HEK293 (cell line): ENCODE data around the gene ARMC7.

Experiments used
- BCL11A ChIP-seq: fragments of 450-650 bp; formaldehyde crosslinking; IDR thresholded peaks from 2 replicates; pipeline ENCODE4 v1.5.1; 2016; ENCODE audit warnings: low read depth, missing biosample characterization, missing genetic modification characterization
- EGR2 ChIP-seq: fragments of 450-650 bp; formaldehyde crosslinking; IDR thresholded peaks from 2 replicates; pipeline ENCODE4 v1.5.1; 2016; ENCODE audit warnings: low read depth, missing biosample characterization, missing genetic modification characterization
- FEZF1 ChIP-seq: fragments of 450-650 bp; formaldehyde crosslinking; IDR thresholded peaks from 2 replicates; pipeline ENCODE4 v1.5.1; 2016; ENCODE audit warnings: missing biosample characterization, missing genetic modification characterization
- GLIS1 ChIP-seq: fragments of 450-650 bp; formaldehyde crosslinking; IDR thresholded peaks from 2 replicates; pipeline ENCODE4 v1.5.1; 2016; ENCODE audit warnings: missing biosample characterization, missing genetic modification characterization
- HOXD13 ChIP-seq: sonication (generic); formaldehyde crosslinking; IDR thresholded peaks from 2 replicates; pipeline ENCODE4 v1.8.0; 2022; ENCODE audit warnings: missing genetic modification reagents, borderline replicate concordance
- KLF16 ChIP-seq: fragments of 450-650 bp; formaldehyde crosslinking; IDR thresholded peaks from 2 replicates; pipeline ENCODE4 v1.5.1; 2017; ENCODE audit warnings: missing biosample characterization, missing genetic modification characterization
- MZF1 ChIP-seq: fragments of 450-650 bp; formaldehyde crosslinking; IDR thresholded peaks from 2 replicates; pipeline ENCODE4 v1.5.1; 2017; ENCODE audit warnings: missing biosample characterization, missing genetic modification characterization, borderline replicate concordance
- SP3 ChIP-seq: fragments of 450-650 bp; formaldehyde crosslinking; IDR thresholded peaks from 2 replicates; pipeline ENCODE4 v1.5.1; 2016; ENCODE audit warnings: missing biosample characterization, missing genetic modification characterization
- ZBTB48 ChIP-seq: fragments of 450-650 bp; formaldehyde crosslinking; IDR thresholded peaks from 2 replicates; pipeline ENCODE4 v1.5.1; 2016; ENCODE audit warnings: missing biosample characterization, missing genetic modification characterization
- ZBTB8A ChIP-seq: fragments of 450-650 bp; formaldehyde crosslinking; IDR thresholded peaks from 2 replicates; pipeline ENCODE4 v1.5.1; 2016; ENCODE audit warnings: missing biosample characterization, missing genetic modification characterization
- ZNF214 ChIP-seq: fragments of 450-650 bp; formaldehyde crosslinking; IDR thresholded peaks from 2 replicates; pipeline ENCODE4 v1.5.1; 2017; ENCODE audit warnings: missing biosample characterization, mild to moderate bottlenecking, missing genetic modification characterization, borderline replicate concordance
- ZNF223 ChIP-seq: fragments of 450-650 bp; formaldehyde crosslinking; IDR thresholded peaks from 2 replicates; pipeline ENCODE4 v1.5.1; 2016; ENCODE audit warnings: missing biosample characterization, missing genetic modification characterization
- ZNF354C ChIP-seq: fragments of 450-650 bp; formaldehyde crosslinking; IDR thresholded peaks from 2 replicates; pipeline ENCODE4 v1.5.1; 2016; ENCODE audit warnings: missing biosample characterization, missing genetic modification characterization, low read depth, borderline replicate concordance
- ZNF366 ChIP-seq: fragments of 450-650 bp; formaldehyde crosslinking; conservative IDR thresholded peaks from 2 replicates; pipeline ENCODE4 v1.5.1; 2016; ENCODE audit warnings: missing biosample characterization, missing genetic modification characterization
- ZNF394 ChIP-seq: fragments of 450-650 bp; formaldehyde crosslinking; IDR thresholded peaks from 2 replicates; pipeline ENCODE4 v1.5.1; 2016; ENCODE audit warnings: missing biosample characterization, missing genetic modification characterization, mild to moderate bottlenecking, moderate library complexity, borderline replicate concordance
- ZNF416 ChIP-seq: fragments of 450-650 bp; formaldehyde crosslinking; IDR thresholded peaks from 2 replicates; pipeline ENCODE4 v1.5.1; 2016; ENCODE audit warnings: missing biosample characterization, missing genetic modification characterization
- ZNF501 ChIP-seq: fragments of 450-650 bp; formaldehyde crosslinking; IDR thresholded peaks from 2 replicates; pipeline ENCODE4 v1.5.1; 2016; ENCODE audit warnings: missing biosample characterization, missing genetic modification characterization
- ZNF514 ChIP-seq: fragments of 450-650 bp; formaldehyde crosslinking; IDR thresholded peaks from 2 replicates; pipeline ENCODE4 v1.5.1; 2016; ENCODE audit warnings: missing biosample characterization, missing genetic modification characterization
- ZNF548 ChIP-seq: fragments of 450-650 bp; formaldehyde crosslinking; IDR thresholded peaks from 2 replicates; pipeline ENCODE4 v1.5.1; 2016; ENCODE audit warnings: missing biosample characterization, missing genetic modification characterization
- TF ChIP-seq, protein P1 (sequence below): fragments of 450-650 bp; formaldehyde crosslinking; IDR thresholded peaks from 2 replicates; pipeline ENCODE4 v1.5.1; 2016; ENCODE audit warnings: missing biosample characterization, missing genetic modification characterization
- TF ChIP-seq, protein P2 (sequence below): fragments of 450-650 bp; formaldehyde crosslinking; IDR thresholded peaks from 2 replicates; pipeline ENCODE4 v1.5.0; 2017; ENCODE audit warnings: missing biosample characterization, missing genetic modification characterization, borderline replicate concordance
- TF ChIP-seq, protein P3 (sequence below): fragments of 450-650 bp; IDR thresholded peaks from 2 replicates; pipeline ENCODE4 v1.5.1; 2018; ENCODE audit warnings: missing biosample characterization, missing genetic modification characterization
- TF ChIP-seq, protein P4 (sequence below): fragments of 450-650 bp; formaldehyde crosslinking; IDR thresholded peaks from 2 replicates; pipeline ENCODE4 v1.5.1; 2017; ENCODE audit warnings: missing biosample characterization, missing genetic modification characterization
- TF ChIP-seq, protein P5 (sequence below): fragments of 450-650 bp; formaldehyde crosslinking; IDR thresholded peaks from 2 replicates; pipeline ENCODE4 v1.5.1; 2016; ENCODE audit warnings: missing biosample characterization, missing genetic modification characterization, borderline replicate concordance
- TF ChIP-seq, protein P6 (sequence below): fragments of 450-650 bp; formaldehyde crosslinking; IDR thresholded peaks from 2 replicates; pipeline ENCODE4 v1.5.1; 2017; ENCODE audit warnings: missing biosample characterization, missing genetic modification characterization
- TF ChIP-seq, protein P7 (sequence below): fragments of 450-650 bp; formaldehyde crosslinking; IDR thresholded peaks from 2 replicates; pipeline ENCODE4 v1.5.1; 2017; ENCODE audit warnings: missing biosample characterization, mild to moderate bottlenecking, missing genetic modification characterization, moderate library complexity
- TF ChIP-seq, protein P8 (sequence below): fragments of 450-650 bp; formaldehyde crosslinking; IDR thresholded peaks from 2 replicates; pipeline ENCODE4 v1.5.1; 2017; ENCODE audit warnings: missing biosample characterization, missing genetic modification characterization

Gene ARMC7

DNA sequence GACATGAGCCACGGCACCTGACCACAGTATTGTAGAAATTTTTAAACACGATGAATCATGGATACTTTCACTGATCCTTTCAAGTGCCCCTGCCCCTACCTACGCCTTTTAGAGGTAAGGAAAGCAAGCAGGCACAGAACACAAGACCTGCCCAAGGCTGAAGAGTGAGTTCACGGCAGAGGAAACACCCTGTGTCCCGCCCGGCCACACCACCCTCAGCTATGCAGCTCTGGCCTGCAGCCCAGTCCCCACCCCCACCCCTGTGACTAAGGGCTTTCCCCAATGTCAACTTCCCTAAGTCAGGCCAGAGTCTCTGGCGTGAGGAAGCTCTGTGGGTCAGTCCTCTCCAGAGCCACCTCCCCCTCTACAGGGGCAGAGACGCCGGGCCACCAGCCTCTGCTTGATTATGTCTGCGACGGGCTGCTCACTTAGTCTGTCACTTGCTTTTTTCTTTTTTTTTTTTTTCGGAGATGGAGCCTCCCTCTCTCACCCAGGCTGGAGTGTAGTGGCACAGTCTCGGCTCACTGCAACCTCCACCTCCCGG is 13.6 kb upstream of the ARMC7 start (continued):
- TF ChIP-seq, protein P1, sequence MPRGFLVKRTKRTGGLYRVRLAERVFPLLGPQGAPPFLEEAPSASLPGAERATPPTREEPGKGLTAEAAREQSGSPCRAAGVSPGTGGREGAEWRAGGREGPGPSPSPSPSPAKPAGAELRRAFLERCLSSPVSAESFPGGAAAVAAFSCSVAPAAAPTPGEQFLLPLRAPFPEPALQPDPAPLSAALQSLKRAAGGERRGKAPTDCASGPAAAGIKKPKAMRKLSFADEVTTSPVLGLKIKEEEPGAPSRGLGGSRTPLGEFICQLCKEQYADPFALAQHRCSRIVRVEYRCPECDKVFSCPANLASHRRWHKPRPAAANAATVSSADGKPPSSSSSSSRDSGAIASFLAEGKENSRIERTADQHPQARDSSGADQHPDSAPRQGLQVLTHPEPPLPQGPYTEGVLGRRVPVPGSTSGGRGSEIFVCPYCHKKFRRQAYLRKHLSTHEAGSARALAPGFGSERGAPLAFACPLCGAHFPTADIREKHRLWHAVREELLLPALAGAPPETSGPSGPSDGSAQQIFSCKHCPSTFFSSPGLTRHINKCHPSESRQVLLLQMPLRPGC (tag by site-specific recombination): no peak
- TF ChIP-seq ZNF514: no peak
- TF ChIP-seq KLF16: peak; percentile 43; the same call in 1 of the 2 replicates
- TF ChIP-seq, protein P2, sequence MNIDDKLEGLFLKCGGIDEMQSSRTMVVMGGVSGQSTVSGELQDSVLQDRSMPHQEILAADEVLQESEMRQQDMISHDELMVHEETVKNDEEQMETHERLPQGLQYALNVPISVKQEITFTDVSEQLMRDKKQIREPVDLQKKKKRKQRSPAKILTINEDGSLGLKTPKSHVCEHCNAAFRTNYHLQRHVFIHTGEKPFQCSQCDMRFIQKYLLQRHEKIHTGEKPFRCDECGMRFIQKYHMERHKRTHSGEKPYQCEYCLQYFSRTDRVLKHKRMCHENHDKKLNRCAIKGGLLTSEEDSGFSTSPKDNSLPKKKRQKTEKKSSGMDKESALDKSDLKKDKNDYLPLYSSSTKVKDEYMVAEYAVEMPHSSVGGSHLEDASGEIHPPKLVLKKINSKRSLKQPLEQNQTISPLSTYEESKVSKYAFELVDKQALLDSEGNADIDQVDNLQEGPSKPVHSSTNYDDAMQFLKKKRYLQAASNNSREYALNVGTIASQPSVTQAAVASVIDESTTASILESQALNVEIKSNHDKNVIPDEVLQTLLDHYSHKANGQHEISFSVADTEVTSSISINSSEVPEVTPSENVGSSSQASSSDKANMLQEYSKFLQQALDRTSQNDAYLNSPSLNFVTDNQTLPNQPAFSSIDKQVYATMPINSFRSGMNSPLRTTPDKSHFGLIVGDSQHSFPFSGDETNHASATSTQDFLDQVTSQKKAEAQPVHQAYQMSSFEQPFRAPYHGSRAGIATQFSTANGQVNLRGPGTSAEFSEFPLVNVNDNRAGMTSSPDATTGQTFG (tag by site-specific recombination): no peak
- TF ChIP-seq GLIS1: 0 out of 2 replicates have a peak, but pooled peaks have one; percentile 15
- TF ChIP-seq, protein P3, sequence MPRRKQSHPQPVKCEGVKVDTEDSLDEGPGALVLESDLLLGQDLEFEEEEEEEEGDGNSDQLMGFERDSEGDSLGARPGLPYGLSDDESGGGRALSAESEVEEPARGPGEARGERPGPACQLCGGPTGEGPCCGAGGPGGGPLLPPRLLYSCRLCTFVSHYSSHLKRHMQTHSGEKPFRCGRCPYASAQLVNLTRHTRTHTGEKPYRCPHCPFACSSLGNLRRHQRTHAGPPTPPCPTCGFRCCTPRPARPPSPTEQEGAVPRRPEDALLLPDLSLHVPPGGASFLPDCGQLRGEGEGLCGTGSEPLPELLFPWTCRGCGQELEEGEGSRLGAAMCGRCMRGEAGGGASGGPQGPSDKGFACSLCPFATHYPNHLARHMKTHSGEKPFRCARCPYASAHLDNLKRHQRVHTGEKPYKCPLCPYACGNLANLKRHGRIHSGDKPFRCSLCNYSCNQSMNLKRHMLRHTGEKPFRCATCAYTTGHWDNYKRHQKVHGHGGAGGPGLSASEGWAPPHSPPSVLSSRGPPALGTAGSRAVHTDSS: no peak
- no peak for TF ChIP-seq ZNF223
- TF ChIP-seq BCL11A: no peak
- TF ChIP-seq, protein P4, sequence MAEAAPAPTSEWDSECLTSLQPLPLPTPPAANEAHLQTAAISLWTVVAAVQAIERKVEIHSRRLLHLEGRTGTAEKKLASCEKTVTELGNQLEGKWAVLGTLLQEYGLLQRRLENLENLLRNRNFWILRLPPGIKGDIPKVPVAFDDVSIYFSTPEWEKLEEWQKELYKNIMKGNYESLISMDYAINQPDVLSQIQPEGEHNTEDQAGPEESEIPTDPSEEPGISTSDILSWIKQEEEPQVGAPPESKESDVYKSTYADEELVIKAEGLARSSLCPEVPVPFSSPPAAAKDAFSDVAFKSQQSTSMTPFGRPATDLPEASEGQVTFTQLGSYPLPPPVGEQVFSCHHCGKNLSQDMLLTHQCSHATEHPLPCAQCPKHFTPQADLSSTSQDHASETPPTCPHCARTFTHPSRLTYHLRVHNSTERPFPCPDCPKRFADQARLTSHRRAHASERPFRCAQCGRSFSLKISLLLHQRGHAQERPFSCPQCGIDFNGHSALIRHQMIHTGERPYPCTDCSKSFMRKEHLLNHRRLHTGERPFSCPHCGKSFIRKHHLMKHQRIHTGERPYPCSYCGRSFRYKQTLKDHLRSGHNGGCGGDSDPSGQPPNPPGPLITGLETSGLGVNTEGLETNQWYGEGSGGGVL: no peak
- no peak for TF ChIP-seq HOXD13 (CRISPR knock-in tag)
- TF ChIP-seq, protein P5, sequence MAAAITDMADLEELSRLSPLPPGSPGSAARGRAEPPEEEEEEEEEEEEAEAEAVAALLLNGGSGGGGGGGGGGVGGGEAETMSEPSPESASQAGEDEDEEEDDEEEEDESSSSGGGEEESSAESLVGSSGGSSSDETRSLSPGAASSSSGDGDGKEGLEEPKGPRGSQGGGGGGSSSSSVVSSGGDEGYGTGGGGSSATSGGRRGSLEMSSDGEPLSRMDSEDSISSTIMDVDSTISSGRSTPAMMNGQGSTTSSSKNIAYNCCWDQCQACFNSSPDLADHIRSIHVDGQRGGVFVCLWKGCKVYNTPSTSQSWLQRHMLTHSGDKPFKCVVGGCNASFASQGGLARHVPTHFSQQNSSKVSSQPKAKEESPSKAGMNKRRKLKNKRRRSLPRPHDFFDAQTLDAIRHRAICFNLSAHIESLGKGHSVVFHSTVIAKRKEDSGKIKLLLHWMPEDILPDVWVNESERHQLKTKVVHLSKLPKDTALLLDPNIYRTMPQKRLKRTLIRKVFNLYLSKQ (tag by site-specific recombination): no peak
- no peak for TF ChIP-seq ZNF416 (tag by site-specific recombination)
- TF ChIP-seq, protein P6, sequence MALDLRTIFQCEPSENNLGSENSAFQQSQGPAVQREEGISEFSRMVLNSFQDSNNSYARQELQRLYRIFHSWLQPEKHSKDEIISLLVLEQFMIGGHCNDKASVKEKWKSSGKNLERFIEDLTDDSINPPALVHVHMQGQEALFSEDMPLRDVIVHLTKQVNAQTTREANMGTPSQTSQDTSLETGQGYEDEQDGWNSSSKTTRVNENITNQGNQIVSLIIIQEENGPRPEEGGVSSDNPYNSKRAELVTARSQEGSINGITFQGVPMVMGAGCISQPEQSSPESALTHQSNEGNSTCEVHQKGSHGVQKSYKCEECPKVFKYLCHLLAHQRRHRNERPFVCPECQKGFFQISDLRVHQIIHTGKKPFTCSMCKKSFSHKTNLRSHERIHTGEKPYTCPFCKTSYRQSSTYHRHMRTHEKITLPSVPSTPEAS (tag by site-specific recombination): no peak
- TF ChIP-seq FEZF1: no peak
- 0 out of 2 replicates have a peak, but pooled peaks have one; percentile 41 for TF ChIP-seq ZBTB8A (tag by site-specific recombination)
- peak; percentile 37; the same call in 1 of the 2 replicates for TF ChIP-seq SP3
- TF ChIP-seq ZNF548 (tag by site-specific recombination): no peak
- TF ChIP-seq, protein P7, sequence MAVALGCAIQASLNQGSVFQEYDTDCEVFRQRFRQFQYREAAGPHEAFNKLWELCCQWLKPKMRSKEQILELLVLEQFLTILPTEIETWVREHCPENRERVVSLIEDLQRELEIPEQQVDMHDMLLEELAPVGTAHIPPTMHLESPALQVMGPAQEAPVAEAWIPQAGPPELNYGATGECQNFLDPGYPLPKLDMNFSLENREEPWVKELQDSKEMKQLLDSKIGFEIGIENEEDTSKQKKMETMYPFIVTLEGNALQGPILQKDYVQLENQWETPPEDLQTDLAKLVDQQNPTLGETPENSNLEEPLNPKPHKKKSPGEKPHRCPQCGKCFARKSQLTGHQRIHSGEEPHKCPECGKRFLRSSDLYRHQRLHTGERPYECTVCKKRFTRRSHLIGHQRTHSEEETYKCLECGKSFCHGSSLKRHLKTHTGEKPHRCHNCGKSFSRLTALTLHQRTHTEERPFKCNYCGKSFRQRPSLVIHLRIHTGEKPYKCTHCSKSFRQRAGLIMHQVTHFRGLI (tag by site-specific recombination): no peak
- TF ChIP-seq EGR2 (tag by site-specific recombination): peak; percentile 58
- no peak for TF ChIP-seq ZNF354C (tag by site-specific recombination)
- TF ChIP-seq ZBTB48 (tag by site-specific recombination): peak; percentile 76
- TF ChIP-seq ZNF214 (tag by site-specific recombination): no peak
- no peak for TF ChIP-seq ZNF366 (tag by site-specific recombination)
- TF ChIP-seq, protein P8, sequence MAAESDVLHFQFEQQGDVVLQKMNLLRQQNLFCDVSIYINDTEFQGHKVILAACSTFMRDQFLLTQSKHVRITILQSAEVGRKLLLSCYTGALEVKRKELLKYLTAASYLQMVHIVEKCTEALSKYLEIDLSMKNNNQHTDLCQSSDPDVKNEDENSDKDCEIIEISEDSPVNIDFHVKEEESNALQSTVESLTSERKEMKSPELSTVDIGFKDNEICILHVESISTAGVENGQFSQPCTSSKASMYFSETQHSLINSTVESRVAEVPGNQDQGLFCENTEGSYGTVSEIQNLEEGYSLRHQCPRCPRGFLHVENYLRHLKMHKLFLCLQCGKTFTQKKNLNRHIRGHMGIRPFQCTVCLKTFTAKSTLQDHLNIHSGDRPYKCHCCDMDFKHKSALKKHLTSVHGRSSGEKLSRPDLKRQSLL (tag by site-specific recombination): no peak
- TF ChIP-seq ZNF394 (tag by site-specific recombination): no peak
- no peak for TF ChIP-seq ZNF501 (tag by site-specific recombination)
- TF ChIP-seq MZF1 (tag by site-specific recombination): no peak
